NOMO-1 (cell line): ENCODE results near the gene RMDN2.
"Not testable (repeated sequence)": the region's sequence is repeated elsewhere in the genome, so short reads cannot be mapped to it uniquely, and the experiment has no call there.

Experiments
- DNase-seq, 2 experiments: peaks; one replicate each; lab custom pipeline; 2025; ENCODE audit not compliant: unreplicated experiment in 2 of 2; lab: John Stamatoyannopoulos, UW

The RMDN2 gene

DNA sequence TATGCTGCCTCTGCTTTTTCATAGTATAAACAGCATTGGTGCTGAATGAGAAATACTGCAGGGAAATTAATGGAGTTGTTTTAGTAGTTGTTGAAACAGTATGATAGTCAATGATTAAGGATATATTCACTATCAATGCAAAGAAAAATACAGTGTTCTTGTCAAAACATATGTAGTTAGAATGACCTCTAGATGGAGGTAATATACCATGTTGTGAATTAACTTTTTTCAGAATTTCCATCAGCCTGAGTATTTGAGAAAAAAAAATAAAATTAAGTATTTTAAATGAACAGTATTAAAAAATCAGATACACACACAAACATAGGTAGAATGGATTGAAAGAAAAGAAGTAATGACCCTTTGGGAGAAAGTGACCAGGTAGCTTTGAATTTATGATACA is 59.5 kb downstream of the RMDN2 start:
- peak in 1 of 2 experiments; percentile 11 for DNase-seq

GRCh38 chr2:37985333-37985732 is 60.2 kb downstream of the RMDN2 start:
- peak; percentile 39 to 52 for DNase-seq

DNA sequence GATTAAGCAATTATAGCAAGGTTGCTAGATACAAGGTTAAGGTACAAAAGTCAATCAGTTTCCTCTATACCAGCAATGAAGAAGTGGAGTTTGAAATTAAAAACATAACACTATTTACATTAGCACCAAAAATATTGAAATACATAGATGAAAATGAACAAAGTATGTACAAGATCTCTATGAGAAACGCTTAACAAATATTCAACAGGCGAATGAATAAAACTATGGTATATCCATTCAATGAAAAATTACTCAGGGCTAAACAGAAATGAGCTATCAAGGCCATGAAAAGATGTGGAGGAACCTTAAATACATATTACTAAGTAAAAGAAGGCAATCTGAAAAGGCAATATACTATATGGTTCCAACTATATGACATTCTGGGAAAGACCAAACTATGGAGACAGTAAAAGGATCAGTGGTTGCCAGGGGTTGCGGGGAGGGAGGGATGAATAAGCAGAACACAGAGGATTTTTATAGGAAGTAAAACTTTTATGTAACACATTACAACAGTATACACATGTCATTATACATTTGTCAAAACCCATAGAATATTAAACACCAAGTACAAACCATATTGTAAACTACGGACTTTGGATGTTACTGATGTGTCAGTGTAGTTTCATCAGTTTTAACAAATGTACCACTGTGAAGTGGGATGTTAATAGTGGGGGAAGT is 62.1 kb downstream of the RMDN2 start:
- no peak for DNase-seq

- no peak for DNase-seq
Observed at GRCh38 chr2:37992601-37993000, 67.5 kb downstream of the RMDN2 start.

DNA sequence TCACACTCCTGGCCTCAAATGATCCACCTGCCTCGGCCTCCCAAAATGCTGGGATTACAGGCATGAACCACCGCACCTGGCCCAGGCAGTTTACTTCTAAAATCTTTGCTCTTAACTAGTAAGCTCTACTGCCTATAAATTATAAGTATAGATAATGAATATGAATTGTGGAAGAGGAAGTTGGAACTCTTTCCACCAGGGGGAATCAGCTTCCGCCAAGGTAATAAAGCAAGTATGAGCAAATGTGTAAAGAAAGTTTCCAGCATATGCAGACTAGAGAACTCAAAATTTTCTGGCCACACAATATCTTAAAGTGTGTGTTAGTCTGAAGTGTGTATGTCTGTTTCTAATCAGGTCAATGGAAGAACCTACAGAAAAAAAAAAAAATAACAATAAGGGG is 68.1 kb downstream of the RMDN2 start:
- DNase-seq, result peak in 1 of 2 experiments; percentile 27

- DNase-seq, result no peak
Observed at GRCh38 chr2:37997629-37998028, 72.5 kb downstream of the RMDN2 start.

DNA sequence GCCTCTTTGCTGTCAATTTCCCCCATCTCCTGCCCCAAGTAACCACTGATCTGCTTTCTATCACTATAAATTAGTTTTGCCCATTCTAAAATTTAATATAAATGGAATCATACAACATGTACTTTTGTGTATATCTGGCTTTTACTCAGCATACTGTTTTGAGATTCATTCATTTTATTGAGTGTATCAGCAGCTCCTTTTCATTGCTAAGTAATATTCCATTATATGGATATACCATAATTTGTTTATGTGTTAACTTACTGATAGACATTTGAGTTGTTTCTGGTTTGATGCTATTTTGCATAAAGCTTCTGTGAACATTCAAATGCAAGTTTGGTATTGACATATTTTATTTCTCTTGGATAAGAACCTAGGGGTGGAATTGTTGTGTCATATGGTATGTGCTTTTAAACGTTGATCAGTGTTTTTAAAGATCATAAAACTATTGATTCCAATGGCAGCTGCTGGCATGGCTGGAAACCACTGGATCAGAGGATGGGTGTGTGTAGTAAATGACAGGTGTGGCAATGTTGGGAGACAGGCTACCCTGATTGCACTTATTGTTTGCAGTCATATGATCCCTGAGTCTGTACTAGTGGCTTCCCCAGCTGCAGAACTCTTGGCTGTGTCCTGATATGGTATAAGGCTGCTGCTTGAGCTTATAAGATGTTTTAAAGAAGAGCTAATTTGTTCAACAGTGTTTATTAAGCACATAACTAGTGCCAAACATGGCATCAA is 75.6 kb downstream of the RMDN2 start:
- no peak for DNase-seq

DNA sequence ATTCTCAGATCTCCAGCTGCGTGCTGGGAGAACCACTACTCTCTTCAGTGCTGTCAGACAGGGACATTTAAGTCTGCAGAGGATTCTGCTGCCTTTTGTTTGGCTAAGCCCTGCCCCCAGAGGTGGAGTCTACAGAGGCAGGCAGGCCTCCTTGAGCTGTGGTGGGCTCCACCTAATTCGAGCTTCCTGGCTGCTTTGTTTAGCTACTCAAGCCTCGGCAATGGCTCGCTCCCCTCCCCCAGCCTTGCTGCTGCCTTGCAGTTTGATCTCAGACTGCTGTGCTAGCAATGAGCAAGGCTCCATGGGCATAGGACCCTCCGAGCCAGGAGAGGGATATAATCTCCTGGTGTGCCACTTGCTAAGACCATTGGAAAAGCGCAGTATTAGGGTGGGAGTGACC is 85.1 kb downstream of the RMDN2 start:
- DNase-seq, result not testable (repeated sequence)

DNA sequence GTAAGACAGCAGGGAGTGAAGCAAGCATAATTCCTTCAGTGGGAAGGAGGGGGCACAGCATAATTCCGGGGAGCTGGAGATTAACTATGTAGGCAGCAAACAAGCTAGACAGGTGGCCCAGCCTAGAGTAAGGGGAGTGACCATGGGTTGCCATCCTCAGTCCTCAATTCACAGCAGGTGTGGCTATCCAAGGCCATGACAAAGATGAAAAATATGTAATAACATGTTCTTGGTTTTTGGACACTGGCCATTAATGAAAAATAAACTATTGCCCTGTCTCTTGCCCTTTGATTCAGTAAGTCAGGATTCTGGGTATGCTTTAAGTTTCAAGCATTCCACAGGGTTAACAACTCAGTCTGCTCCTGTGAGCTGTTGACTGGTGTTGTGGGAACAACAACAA is 85.9 kb downstream of the RMDN2 start:
- DNase-seq, result no peak

DNA sequence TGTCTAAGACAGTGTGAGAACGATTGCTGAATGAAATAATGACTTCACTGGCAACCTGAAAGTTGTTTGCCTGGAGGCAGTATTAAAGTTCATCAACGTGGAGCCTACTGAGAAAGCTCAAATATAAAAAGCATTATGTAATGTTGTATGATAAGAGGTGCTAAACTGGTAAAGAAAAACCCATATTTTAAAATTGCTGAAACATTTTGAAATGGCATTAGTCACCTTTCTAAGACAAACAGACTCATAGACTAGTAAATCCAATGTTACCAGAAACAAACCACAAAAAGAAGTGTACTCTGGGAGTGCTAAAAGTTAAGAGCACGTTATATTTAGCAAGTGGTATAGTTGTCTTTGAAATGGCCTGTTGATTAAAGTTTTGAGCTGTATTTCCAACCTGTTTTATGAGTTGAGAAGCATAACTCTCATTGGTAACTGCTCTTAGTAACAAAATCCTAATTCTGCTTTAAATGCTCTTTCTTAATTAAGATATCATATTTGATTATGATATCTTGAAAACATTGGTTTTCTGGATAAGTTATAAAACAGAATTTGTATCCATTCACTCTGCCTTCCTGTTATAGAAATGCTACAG is 88.2 kb downstream of the RMDN2 start:
- DNase-seq, result no peak

GRCh38 chr2:38016219-38016618 is 91.1 kb downstream of the RMDN2 start:
- no peak for DNase-seq

DNA sequence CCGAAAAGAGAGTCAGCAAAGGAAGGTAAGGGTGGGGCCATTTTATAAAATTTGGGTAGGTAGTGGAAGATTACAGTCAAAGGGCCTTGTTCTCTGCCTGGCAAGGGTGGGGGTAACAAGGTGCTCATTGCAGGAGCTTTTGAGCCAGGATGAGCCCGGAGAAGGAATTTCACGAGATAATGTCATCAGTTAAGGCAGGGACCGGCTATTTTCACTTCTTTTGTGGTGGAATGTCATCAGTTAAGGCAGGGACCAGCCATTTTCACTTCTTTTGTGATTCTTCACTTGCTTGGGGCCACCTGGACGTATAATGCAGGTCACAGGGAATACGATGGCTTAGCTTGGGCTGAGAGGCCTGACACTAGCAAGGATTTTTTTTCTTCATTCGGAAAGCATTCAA is 92.7 kb downstream of the RMDN2 start:
- DNase-seq, result no peak

- not testable (repeated sequence) for DNase-seq
Observed at GRCh38 chr2:38020359-38021069, 95.4 kb downstream of the RMDN2 start.

GRCh38 chr2:38021589-38021988 is 96.5 kb downstream of the RMDN2 start:
- DNase-seq, result no peak

DNA sequence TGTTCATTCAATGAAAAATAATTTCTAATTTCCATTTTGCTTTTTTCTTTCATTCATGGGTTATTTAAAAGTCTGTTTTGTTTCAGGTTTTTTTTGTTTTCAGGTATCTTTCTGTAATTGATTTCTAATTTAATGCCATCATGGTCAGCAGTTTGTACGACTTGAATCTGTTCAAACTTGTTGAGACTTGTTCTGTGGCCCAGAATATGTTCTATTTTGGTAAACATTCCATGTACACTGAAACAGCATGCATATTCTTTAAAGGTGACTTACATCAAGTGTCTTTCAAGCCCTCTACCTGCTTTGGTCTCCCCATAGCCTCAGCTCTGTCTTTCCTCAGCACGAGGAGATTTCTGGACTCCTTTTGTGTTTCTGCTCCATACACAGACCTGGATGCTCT is 101.8 kb downstream of the RMDN2 start:
- no peak for DNase-seq

DNA sequence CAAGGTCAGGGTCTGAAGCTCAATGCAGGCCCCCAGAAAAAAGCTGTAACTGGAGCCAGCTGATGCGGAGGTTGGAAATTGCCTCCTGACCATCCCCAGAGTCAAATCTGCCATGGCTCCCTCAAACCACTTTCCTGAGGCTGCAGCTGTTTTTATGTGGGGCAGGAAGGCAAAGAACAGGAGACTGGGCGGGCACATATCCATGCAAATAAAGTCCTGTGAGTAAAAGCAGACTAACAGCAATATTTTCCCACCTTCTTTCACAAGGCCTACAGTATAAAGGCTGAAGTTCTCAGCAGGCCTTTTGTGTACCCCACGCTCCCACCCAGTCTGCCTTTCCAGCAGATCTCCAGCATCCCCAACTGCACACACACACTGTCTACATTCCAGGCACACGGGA is 103.7 kb downstream of the RMDN2 start:
- DNase-seq, result no peak

DNA sequence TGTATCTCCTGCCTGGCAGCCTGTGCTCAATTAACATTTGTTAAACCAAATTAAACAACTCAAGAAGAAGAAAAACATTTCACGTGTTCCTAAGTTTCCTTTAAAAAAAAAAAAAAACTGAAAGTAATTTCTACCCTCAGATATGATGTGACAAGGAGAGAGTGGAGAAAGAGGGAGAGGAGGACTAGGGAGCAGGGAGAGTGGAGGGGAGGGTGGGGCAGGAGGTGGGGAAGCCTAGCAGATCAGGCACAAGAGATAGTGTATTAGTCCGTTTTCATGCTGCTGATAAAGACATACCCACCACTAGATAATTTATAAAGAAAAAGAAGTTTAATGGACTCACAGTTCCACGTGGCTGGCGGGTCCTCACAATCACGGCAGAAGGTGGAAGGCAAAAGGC is 104.4 kb downstream of the RMDN2 start:
- no peak for DNase-seq

GRCh38 chr2:38030635-38031355 is 105.7 kb downstream of the RMDN2 start:
- DNase-seq, result no peak

DNA sequence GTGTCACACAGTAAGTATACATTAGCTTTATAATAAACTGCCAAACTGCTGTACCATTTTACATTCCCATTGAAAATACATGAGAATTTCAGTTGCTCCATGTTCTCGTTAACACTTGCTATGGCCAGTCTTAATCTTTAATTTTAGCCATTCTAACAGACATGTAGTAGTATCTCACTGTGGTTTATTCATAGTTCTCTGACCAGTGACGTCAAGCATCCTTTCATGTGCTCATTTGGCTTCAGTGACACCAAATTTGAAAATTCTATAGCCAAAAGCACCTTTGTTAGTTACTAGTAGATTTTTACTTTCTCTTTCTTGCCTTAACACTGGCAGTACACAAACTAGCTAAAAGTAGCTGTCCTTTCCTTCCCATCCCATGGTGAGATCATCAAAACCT is 107.9 kb downstream of the RMDN2 start:
- DNase-seq, result no peak

GRCh38 chr2:38033646-38034045 is 108.6 kb downstream of the RMDN2 start:
- DNase-seq, result no peak

GRCh38 chr2:38035968-38036367 is 110.9 kb downstream of the RMDN2 start:
- DNase-seq, result no peak
